ENCODE measurements around the gene PCSK6. TPM values are rescaled to one million over a fixed set of nuclear protein-coding genes. Genes with fewer than 3 reads are reported as not detected.

The PCSK6 gene
- total and polyA plus RNA-seq, 2 donors from 2014 or later, result 3.8 to 7.3 TPM

GRCh38 chr15:101275018-101275417 lies 214.5 kb downstream of the PCSK6 start:
- DNase-seq, result peak in 1 of 5 donors; percentile 4
- Histone ChIP-seq H3K4me3 (ENCODE audit: low read length in 3 of 3) (no peak overlapping the region), H3K27me3 (ENCODE audit: control insufficient read depth, insufficient read depth, low read length) (no peaks in the 10 kb centered on the region), H3K4me1 (ENCODE audit: control insufficient read depth in 2 of 3, insufficient read depth in 2 of 3, low read depth in 1 of 3, low read length in 3 of 3) (peaks cover 0 to 8% (median 0%) of the 10 kb centered on the region in 3 donors), H3K27ac (ENCODE audit: low read depth in 2 of 2, low read length in 2 of 2) (no peak overlapping the region), H3K9ac (ENCODE audit: low read length in 3 of 3) (no peak overlapping the region), H3K36me3 (ENCODE audit: control insufficient read depth in 2 of 3, insufficient read depth in 3 of 3, low read length in 3 of 3) (peaks cover 18 to 42% (median 42%) of the 10 kb centered on the region in 3 donors), H3K9me3 (ENCODE audit: control insufficient read depth in 2 of 3, insufficient read depth in 1 of 3, low read length in 3 of 3) (no peaks in the 10 kb centered on the region)
- intact Hi-C loops (cut with DNase I), result no loop called here
- no peak for FAIRE-seq
- no peak for TF ChIP-seq CTCF (IDR thresholded peaks at IDR 0.05; ENCODE audit: borderline replicate concordance, extremely low read depth, insufficient read depth)

GRCh38 chr15:101273534-101273933 lies 216.0 kb downstream of the PCSK6 start:
- Histone ChIP-seq H3K27ac (ENCODE audit: low read depth in 2 of 2, low read length in 2 of 2) (no peak overlapping the region), H3K36me3 (ENCODE audit: control insufficient read depth in 2 of 3, insufficient read depth in 3 of 3, low read length in 3 of 3) (peaks cover 16 to 42% (median 42%) of the 10 kb centered on the region in 3 donors), H3K4me1 (ENCODE audit: control insufficient read depth in 2 of 3, insufficient read depth in 2 of 3, low read depth in 1 of 3, low read length in 3 of 3) (peaks cover 0 to 8% (median 0%) of the 10 kb centered on the region in 3 donors), H3K9ac (ENCODE audit: low read length in 3 of 3) (no peak overlapping the region), H3K9me3 (ENCODE audit: control insufficient read depth in 2 of 3, insufficient read depth in 1 of 3, low read length in 3 of 3) (no peaks in the 10 kb centered on the region), H3K27me3 (ENCODE audit: control insufficient read depth, insufficient read depth, low read length) (no peaks in the 10 kb centered on the region), H3K4me3 (ENCODE audit: low read length in 3 of 3) (no peak overlapping the region)
- no peak for TF ChIP-seq CTCF (IDR thresholded peaks at IDR 0.05; ENCODE audit: borderline replicate concordance, extremely low read depth, insufficient read depth)
- intact Hi-C loops (cut with DNase I), result no loop called here
- DNase-seq (peak in 1 of 5 donors; percentile 15), FAIRE-seq (no peak)

- TF ChIP-seq CTCF (IDR thresholded peaks at IDR 0.05; ENCODE audit: borderline replicate concordance, extremely low read depth, insufficient read depth), result no peak
- peaks cover 16 to 42% (median 42%) of the 10 kb centered on the region in 3 donors for H3K36me3 ChIP-seq (ENCODE audit: control insufficient read depth in 2 of 3, insufficient read depth in 3 of 3, low read length in 3 of 3)
- peaks cover 0 to 4% (median 0%) of the 10 kb centered on the region in 3 donors for H3K4me1 ChIP-seq (ENCODE audit: control insufficient read depth in 2 of 3, insufficient read depth in 2 of 3, low read depth in 1 of 3, low read length in 3 of 3)
- DNase-seq (peak in 1 of 5 donors; percentile 42), FAIRE-seq (no peak)
- intact Hi-C loops (cut with DNase I), result no loop called here
- H3K27ac ChIP-seq (ENCODE audit: low read depth in 2 of 2, low read length in 2 of 2), result no peak overlapping the region
- H3K27me3 ChIP-seq (ENCODE audit: control insufficient read depth, insufficient read depth, low read length), result no peaks in the 10 kb centered on the region
- H3K9ac ChIP-seq (ENCODE audit: low read length in 3 of 3), result no peak overlapping the region
- H3K9me3 ChIP-seq (ENCODE audit: control insufficient read depth in 2 of 3, insufficient read depth in 1 of 3, low read length in 3 of 3), result no peaks in the 10 kb centered on the region
- H3K4me3 ChIP-seq (ENCODE audit: low read length in 3 of 3), result no peak overlapping the region
These were observed 216.9 kb downstream of the PCSK6 start for GRCh38 chr15:101272584-101272983.
